Measurements from ENCODE around the gene RUFY3. TPM values are rescaled to one million over a fixed set of nuclear protein-coding genes. Genes with fewer than 3 reads are reported as not detected.

The RUFY3 gene
- total and polyA plus RNA-seq, 4 donors, result 7.4 to 96.9 (median 42.1) TPM

- Histone ChIP-seq H3K4me3 (ENCODE audit: low read length in 2 of 2) (no peak overlapping the region), H3K27me3 (ENCODE audit: control insufficient read depth in 1 of 2, insufficient read depth in 2 of 2, low read length in 1 of 2) (no peaks in the 10 kb centered on the region), H3K4me1 (ENCODE audit: control insufficient read depth in 1 of 2, insufficient read depth in 2 of 2, low read length in 2 of 2) (no peaks in the 10 kb centered on the region), H3K9me3 (ENCODE audit: control insufficient read depth, low read length) (no peaks in the 10 kb centered on the region), H3K36me3 (ENCODE audit: control insufficient read depth in 1 of 2, insufficient read depth in 2 of 2, low read length in 1 of 2) (no peaks in the 10 kb centered on the region), H3K27ac (ENCODE audit: low read depth in 1 of 2, low read length in 2 of 2) (no peak overlapping the region)
- intact Hi-C loops (cut with DNase I), result no loop called here
- ATAC-seq (ENCODE audit: low FRiP score), result no peak
- no peak for DNase-seq
Observed at GRCh38 chr4:70753630-70754029, 31.9 kb downstream of the RUFY3 start.

GRCh38 chr4:70754470-70754869, 32.7 kb downstream of the RUFY3 start:
- no peaks in the 10 kb centered on the region for H3K4me1 ChIP-seq (ENCODE audit: control insufficient read depth in 1 of 2, insufficient read depth in 2 of 2, low read length in 2 of 2)
- intact Hi-C loops (cut with DNase I), result no loop called here
- H3K4me3 ChIP-seq (ENCODE audit: low read length in 2 of 2), result no peak overlapping the region
- no peak overlapping the region for H3K27ac ChIP-seq (ENCODE audit: low read depth in 1 of 2, low read length in 2 of 2)
- no peak for DNase-seq
- H3K27me3 ChIP-seq (ENCODE audit: control insufficient read depth in 1 of 2, insufficient read depth in 2 of 2, low read length in 1 of 2), result no peaks in the 10 kb centered on the region
- 86 to 88% methylated on average over 1 of the region's 1 CpG for WGBS, 2 donors
- H3K36me3 ChIP-seq (ENCODE audit: control insufficient read depth in 1 of 2, insufficient read depth in 2 of 2, low read length in 1 of 2), result no peaks in the 10 kb centered on the region
- H3K9me3 ChIP-seq (ENCODE audit: control insufficient read depth, low read length), result no peaks in the 10 kb centered on the region
- ATAC-seq (ENCODE audit: low FRiP score), result no peak

- H3K4me1 ChIP-seq (ENCODE audit: control insufficient read depth in 1 of 2, insufficient read depth in 2 of 2, low read length in 2 of 2), result no peaks in the 10 kb centered on the region
- ATAC-seq (ENCODE audit: low FRiP score), result no peak
- no peaks in the 10 kb centered on the region for H3K27me3 ChIP-seq (ENCODE audit: control insufficient read depth in 1 of 2, insufficient read depth in 2 of 2, low read length in 1 of 2)
- H3K27ac ChIP-seq (ENCODE audit: low read depth in 1 of 2, low read length in 2 of 2), result no peak overlapping the region
- DNase-seq, result no peak
- no peaks in the 10 kb centered on the region for H3K9me3 ChIP-seq (ENCODE audit: control insufficient read depth, low read length)
- H3K36me3 ChIP-seq (ENCODE audit: control insufficient read depth in 1 of 2, insufficient read depth in 2 of 2, low read length in 1 of 2), result no peaks in the 10 kb centered on the region
- no peak overlapping the region for H3K4me3 ChIP-seq (ENCODE audit: low read length in 2 of 2)
- 95 to 96% methylated on average over 10 of the region's 10 CpGs for WGBS, 2 donors
- intact Hi-C loops (cut with DNase I), result no loop called here
Observed at GRCh38 chr4:70754990-70755688, 33.4 kb downstream of the RUFY3 start.

GRCh38 chr4:70759126-70759525, 37.4 kb downstream of the RUFY3 start:
- DNase-seq (no peak), ATAC-seq (ENCODE audit: low FRiP score) (no peak)
- no peaks in the 10 kb centered on the region for H3K9me3 ChIP-seq (ENCODE audit: control insufficient read depth, low read length)
- H3K27me3 ChIP-seq (ENCODE audit: control insufficient read depth in 1 of 2, insufficient read depth in 2 of 2, low read length in 1 of 2), result no peaks in the 10 kb centered on the region
- H3K36me3 ChIP-seq (ENCODE audit: control insufficient read depth in 1 of 2, insufficient read depth in 2 of 2, low read length in 1 of 2), result peaks cover 0 to 2% of the 10 kb centered on the region in 2 donors
- intact Hi-C loops (cut with DNase I), result no loop called here
- no peak overlapping the region for H3K4me3 ChIP-seq (ENCODE audit: low read length in 2 of 2)
- no peaks in the 10 kb centered on the region for H3K4me1 ChIP-seq (ENCODE audit: control insufficient read depth in 1 of 2, insufficient read depth in 2 of 2, low read length in 2 of 2)
- no peak overlapping the region for H3K27ac ChIP-seq (ENCODE audit: low read depth in 1 of 2, low read length in 2 of 2)
- 78 to 80% methylated on average over 1 of the region's 1 CpG for WGBS, 2 donors

GRCh38 chr4:70759627-70760026, 37.9 kb downstream of the RUFY3 start:
- DNase-seq, result no peak
- ATAC-seq (ENCODE audit: low FRiP score), result no peak
- intact Hi-C loops (cut with DNase I), result no loop called here
- Histone ChIP-seq H3K27me3 (ENCODE audit: control insufficient read depth in 1 of 2, insufficient read depth in 2 of 2, low read length in 1 of 2) (no peaks in the 10 kb centered on the region), H3K4me3 (ENCODE audit: low read length in 2 of 2) (no peak overlapping the region), H3K36me3 (ENCODE audit: control insufficient read depth in 1 of 2, insufficient read depth in 2 of 2, low read length in 1 of 2) (peaks cover 0 to 2% of the 10 kb centered on the region in 2 donors), H3K4me1 (ENCODE audit: control insufficient read depth in 1 of 2, insufficient read depth in 2 of 2, low read length in 2 of 2) (no peaks in the 10 kb centered on the region), H3K27ac (ENCODE audit: low read depth in 1 of 2, low read length in 2 of 2) (no peak overlapping the region), H3K9me3 (ENCODE audit: control insufficient read depth, low read length) (no peaks in the 10 kb centered on the region)

- WGBS, 2 donors, result 97 to 98% methylated on average over 1 of the region's 1 CpG
- Histone ChIP-seq H3K27me3 (ENCODE audit: control insufficient read depth in 1 of 2, insufficient read depth in 2 of 2, low read length in 1 of 2) (no peaks in the 10 kb centered on the region), H3K4me1 (ENCODE audit: control insufficient read depth in 1 of 2, insufficient read depth in 2 of 2, low read length in 2 of 2) (no peaks in the 10 kb centered on the region), H3K9me3 (ENCODE audit: control insufficient read depth, low read length) (no peaks in the 10 kb centered on the region), H3K4me3 (ENCODE audit: low read length in 2 of 2) (no peak overlapping the region), H3K27ac (ENCODE audit: low read depth in 1 of 2, low read length in 2 of 2) (no peak overlapping the region), H3K36me3 (ENCODE audit: control insufficient read depth in 1 of 2, insufficient read depth in 2 of 2, low read length in 1 of 2) (peaks cover 0 to 2% of the 10 kb centered on the region in 2 donors)
- intact Hi-C loops (cut with DNase I), result no loop called here
- DNase-seq, result no peak
- ATAC-seq (ENCODE audit: low FRiP score), result no peak
Observed at GRCh38 chr4:70760662-70761061, 38.9 kb downstream of the RUFY3 start.

- Histone ChIP-seq H3K4me3 (ENCODE audit: low read length in 2 of 2) (no peak overlapping the region), H3K4me1 (ENCODE audit: control insufficient read depth in 1 of 2, insufficient read depth in 2 of 2, low read length in 2 of 2) (no peaks in the 10 kb centered on the region), H3K36me3 (ENCODE audit: control insufficient read depth in 1 of 2, insufficient read depth in 2 of 2, low read length in 1 of 2) (peaks cover 0 to 2% of the 10 kb centered on the region in 2 donors), H3K27ac (ENCODE audit: low read depth in 1 of 2, low read length in 2 of 2) (no peak overlapping the region), H3K27me3 (ENCODE audit: control insufficient read depth in 1 of 2, insufficient read depth in 2 of 2, low read length in 1 of 2) (no peaks in the 10 kb centered on the region), H3K9me3 (ENCODE audit: control insufficient read depth, low read length) (no peaks in the 10 kb centered on the region)
- intact Hi-C loops (cut with DNase I), result no loop called here
- ATAC-seq (ENCODE audit: low FRiP score) (no peak), DNase-seq (no peak)
- 85 to 86% methylated on average over 3 of the region's 3 CpGs for WGBS, 2 donors
Observed at GRCh38 chr4:70761276-70761816, 39.6 kb downstream of the RUFY3 start.

GRCh38 chr4:70765368-70765767, 43.6 kb downstream of the RUFY3 start:
- Histone ChIP-seq H3K4me1 (ENCODE audit: control insufficient read depth in 1 of 2, insufficient read depth in 2 of 2, low read length in 2 of 2) (no peaks in the 10 kb centered on the region), H3K4me3 (ENCODE audit: low read length in 2 of 2) (no peak overlapping the region), H3K9me3 (ENCODE audit: control insufficient read depth, low read length) (no peaks in the 10 kb centered on the region), H3K27ac (ENCODE audit: low read depth in 1 of 2, low read length in 2 of 2) (no peak overlapping the region), H3K27me3 (ENCODE audit: control insufficient read depth in 1 of 2, insufficient read depth in 2 of 2, low read length in 1 of 2) (no peaks in the 10 kb centered on the region), H3K36me3 (ENCODE audit: control insufficient read depth in 1 of 2, insufficient read depth in 2 of 2, low read length in 1 of 2) (peaks cover 0 to 3% of the 10 kb centered on the region in 2 donors)
- DNase-seq (no peak), ATAC-seq (ENCODE audit: low FRiP score) (no peak)
- 94% methylated on average over 1 of the region's 1 CpG for WGBS, 2 donors
- intact Hi-C loops (cut with DNase I), result no loop called here

- Histone ChIP-seq H3K4me3 (ENCODE audit: low read length in 2 of 2) (no peak overlapping the region), H3K36me3 (ENCODE audit: control insufficient read depth in 1 of 2, insufficient read depth in 2 of 2, low read length in 1 of 2) (peaks cover 0 to 3% of the 10 kb centered on the region in 2 donors), H3K27ac (ENCODE audit: low read depth in 1 of 2, low read length in 2 of 2) (no peak overlapping the region), H3K27me3 (ENCODE audit: control insufficient read depth in 1 of 2, insufficient read depth in 2 of 2, low read length in 1 of 2) (no peaks in the 10 kb centered on the region), H3K9me3 (ENCODE audit: control insufficient read depth, low read length) (no peaks in the 10 kb centered on the region), H3K4me1 (ENCODE audit: control insufficient read depth in 1 of 2, insufficient read depth in 2 of 2, low read length in 2 of 2) (no peaks in the 10 kb centered on the region)
- DNase-seq (no peak), ATAC-seq (ENCODE audit: low FRiP score) (no peak)
- 91 to 93% methylated on average over 3 of the region's 3 CpGs for WGBS, 2 donors
- intact Hi-C loops (cut with DNase I), result no loop called here
Observed at GRCh38 chr4:70768301-70768948, 46.7 kb downstream of the RUFY3 start.
